Activated CD4-positive, alpha-beta T cell treated with anti-CD3 and anti-CD28 coated beads, Interleukin-2, amount 50 U/mL, for 1 hour (primary cell): Measurements from ENCODE around the gene PALLD.

Source experiments
- DNase-seq: peaks from one replicate; pipeline ENCODE4 v3.0.0-alpha.2; 2020

The PALLD gene

DNA sequence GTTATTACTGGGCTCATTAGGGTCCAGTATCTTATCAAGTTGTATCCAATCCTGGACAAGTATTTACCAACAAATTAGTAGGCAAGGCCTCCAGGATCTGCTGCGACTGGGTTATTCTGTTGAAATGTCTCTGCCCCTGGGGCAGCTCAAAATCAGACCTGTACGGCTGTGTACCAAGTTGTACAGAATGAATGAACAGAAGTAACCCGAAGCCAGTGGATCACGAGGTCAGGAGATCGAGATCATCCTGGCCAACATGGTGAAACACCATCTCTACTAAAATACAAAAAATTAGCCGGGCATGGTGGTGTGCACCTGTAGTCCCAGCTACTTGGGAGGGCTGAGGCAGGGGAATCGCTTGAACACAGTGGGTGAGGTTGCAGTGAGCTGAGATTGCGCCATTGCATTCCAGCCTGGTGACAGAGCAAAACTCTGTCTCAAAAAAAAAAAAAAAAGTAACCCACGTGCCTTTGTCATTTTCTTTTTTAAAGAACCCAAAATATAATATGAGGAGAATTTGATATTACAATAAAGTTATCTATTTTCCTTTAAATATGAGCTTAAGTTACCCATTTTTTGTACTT lies 385.9 kb downstream of the PALLD start:
- DNase-seq = no peak

DNA sequence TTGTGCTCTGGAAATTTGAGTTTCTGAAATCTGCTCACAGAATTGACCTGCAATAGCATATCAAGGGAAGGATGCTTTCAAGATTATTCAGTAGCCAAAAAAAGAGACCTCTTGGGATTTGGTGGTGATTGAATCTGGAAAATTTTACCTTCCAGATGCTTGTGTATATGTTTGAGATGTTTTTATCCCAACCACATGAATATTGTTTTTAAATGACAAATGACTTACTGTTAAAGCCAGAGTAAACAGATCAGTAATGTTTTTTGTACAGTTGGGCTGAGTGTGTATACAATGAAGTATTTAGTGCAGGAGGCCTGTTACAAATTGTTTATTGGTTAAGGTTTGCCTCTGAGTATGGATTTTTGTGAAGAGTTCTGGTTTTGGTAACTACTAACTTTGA lies 386.7 kb downstream of the PALLD start:
- no peak for DNase-seq

DNA sequence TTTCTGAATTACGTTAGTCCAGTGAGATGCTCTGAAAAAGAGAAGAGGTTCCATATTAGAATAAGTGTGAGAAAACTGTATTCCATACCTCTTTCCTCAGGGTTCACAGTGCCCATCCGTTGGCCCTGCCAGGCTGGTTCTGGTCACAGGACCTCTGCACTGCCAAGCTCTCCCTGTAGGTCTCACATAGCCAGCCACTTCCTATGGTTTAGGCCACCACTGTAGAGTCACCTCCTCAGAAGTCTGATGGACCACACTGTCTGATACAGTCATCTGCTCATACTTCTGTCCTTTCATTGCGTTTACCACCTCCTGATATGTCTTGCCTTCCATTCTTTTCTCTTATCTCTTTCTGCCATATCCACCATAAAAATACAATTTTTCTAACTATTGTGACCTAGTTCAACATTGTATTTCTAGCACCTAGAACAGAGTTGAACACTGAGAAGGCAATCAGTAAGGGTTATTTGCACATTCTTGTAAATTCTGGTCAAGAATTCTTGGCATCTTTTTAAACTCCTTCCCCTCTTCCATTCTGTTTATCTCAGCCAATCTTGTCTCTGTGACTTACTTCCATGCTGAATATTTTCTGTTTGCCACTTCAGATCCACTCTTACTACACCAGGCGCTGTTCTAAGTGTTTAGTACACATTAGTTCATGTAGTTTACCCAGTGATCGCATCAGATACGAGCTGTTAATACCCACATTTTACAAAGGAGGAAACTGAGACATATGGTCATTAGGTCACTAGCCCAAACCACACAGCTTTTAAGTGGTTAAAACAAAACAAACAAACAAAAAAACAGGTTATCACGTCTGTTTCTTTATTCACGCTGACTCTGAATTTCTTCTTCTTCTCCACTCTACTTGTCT lies 387.6 kb downstream of the PALLD start:
- DNase-seq = no peak

DNA sequence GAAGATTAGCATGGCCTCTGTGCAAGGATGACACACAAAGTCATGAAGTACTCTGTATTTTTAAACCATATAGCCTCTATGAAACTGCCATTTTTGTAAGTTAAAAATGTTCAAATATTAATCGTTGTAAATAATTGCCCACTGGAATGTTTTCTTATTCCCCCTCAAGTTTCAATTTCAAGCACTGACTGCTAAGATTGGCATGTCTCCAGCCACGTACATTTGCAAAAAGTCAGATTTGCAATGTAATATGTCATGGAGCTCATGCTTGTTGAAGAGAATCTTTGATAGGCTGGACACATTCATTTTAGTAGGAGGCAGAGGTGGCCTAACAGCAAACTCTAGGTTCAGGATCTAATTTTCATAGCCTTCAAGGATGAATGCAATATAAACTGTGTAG lies 388.5 kb downstream of the PALLD start:
- no peak for DNase-seq

DNA sequence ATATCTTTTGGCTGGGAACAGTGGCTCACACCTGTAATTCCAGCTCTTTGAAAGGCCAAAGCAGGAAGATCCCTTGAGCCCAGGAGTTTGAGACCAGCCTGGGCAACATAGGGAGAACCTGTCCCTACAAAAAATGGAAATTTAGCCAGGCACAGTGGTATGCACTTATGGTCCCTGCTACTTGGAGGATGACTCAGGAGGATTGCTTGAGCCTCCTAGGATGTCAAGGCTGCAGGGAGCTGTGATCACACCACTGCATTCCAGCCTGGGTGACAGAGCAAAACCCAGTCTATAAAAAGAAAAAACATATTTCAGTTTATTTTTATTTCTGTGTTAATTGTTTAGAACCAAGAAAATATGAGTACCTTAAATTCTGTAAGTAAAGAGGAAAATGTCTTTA lies 389.5 kb downstream of the PALLD start:
- no peak for DNase-seq

DNA sequence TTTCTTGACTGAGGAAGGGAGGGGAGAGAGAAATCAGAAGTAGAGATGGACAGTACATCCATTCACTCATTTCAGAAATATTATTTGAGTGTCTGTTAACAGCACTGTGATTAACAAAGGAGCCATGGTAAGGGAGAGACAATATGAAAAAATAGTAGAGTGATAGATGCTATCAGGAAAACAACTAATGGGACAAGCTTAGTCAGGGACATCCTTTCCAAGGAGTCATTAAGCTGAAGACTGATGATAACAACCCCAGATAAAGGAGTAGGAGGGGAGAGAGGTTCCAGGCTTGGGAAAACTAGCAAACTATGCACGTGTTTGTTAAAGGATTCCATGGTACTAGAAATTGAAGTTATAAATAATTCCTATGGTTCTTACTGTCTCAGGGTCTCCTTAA lies 391.0 kb downstream of the PALLD start:
- DNase-seq = no peak

DNA sequence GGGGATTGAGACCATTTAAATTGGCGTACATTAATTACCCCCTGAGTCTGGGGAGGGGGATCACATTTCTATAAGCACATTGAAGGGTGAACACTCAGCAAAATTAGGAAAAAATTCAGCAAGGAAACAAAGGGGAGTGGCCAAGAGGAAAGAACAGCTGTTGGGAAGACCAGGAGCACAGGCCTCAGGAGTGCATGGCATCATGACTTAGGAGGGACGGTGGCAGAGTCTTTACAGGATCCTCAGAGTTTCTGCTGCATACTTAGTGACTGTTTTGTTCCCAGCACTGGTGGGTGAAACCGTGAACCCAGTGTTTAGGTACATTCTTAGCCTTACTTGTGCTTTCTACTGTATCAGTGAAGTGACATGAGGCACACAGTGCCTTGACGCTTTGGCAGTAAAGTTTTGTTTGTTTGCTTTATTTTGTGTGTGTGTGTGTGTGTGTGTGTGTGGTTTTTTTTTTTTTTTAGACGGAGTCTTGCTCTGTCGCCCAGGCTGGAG lies 391.9 kb downstream of the PALLD start:
- DNase-seq = no peak

DNA sequence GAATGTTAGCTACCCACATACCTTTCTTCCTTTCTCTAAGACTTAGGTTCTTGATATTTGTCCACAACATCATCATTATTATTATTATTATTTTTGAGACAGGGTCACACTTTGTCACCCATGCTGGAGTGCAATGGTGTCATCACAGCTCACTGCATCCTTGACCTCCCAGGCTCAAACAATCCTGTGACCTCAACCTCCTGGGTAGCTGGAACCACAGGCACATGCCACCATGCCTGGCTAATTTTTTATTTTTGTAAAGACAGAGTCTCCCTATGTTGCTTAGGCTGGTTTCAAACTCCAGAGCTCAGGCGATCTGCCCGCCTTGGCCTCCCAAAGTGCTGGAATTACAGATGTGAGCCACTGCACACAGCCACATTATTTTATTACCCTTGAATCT lies 394.2 kb downstream of the PALLD start:
- DNase-seq = no peak

DNA sequence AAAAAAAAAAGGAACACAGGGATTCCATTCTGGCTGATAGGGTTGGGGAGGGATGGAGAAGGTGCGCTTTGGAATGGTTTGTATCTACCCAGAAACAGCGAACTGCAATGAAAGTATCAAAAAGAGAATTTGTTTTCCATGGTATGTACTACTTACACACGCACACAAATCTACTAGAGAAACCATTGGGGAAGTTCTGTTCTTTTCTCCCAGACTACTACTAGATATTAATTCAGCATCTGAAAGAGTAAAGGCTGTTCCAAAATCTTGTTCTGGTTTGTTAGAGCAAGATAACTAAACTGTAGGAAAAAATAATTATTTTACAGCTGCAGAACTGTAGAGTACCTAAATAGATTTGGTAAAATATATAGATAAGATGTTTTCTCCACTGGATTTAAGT lies 394.8 kb downstream of the PALLD start:
- no peak for DNase-seq

DNA sequence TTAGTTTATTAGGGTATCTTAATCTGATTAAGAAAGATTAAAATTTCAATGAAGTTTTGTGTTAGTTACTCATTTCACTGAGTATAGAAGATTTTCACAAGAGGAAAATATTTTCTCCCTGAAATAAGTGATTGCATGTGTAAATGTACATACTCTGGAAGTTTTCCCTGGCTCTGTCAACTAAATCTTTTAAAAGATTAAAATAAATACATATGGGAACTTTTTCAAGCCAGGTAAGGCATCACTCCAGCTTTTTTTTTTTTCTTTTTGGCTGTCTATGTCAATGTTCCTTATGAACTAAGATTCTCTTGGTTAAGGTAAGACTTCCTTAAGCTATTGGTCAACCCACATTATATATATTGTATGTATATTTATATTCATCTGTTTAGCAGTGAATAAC lies 395.6 kb downstream of the PALLD start:
- no peak for DNase-seq

DNA sequence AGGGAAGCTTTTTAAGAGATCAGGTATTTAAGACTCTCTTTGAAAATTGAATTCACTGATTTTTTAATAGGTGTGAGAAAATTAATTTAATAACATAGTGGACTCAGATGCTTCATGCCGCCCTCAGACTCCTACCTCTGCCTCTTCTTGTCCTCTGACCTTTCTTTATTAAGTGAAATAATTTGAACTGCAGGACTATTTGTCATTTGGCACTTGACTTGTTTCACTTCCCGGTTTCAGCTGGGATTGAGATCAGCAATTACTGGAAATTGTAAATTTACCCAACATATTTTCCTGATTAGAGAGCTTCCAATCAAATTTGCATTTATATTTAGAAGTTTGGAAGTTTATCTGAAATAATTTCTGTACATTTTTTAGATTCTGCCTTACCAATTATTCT lies 396.4 kb downstream of the PALLD start:
- DNase-seq = no peak

DNA sequence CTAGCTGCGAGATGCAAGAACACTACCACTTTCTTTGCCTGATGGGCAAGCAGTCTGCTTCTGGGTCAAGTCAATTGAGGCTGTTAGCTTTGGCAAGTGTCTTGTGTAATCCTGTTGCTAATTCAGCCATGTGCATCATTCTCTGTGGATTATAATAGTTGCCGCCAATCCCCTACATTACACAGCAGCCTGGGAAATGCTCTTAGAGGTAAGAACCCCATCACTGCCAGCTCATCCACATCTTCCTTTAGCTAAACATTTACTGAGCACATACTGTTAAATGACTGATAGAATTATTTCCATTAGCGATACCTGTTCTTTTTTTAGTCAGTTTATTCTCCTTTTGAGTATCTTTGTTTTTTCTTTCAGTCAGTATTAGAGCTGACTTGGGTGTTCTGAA lies 397.0 kb downstream of the PALLD start:
- DNase-seq = no peak

DNA sequence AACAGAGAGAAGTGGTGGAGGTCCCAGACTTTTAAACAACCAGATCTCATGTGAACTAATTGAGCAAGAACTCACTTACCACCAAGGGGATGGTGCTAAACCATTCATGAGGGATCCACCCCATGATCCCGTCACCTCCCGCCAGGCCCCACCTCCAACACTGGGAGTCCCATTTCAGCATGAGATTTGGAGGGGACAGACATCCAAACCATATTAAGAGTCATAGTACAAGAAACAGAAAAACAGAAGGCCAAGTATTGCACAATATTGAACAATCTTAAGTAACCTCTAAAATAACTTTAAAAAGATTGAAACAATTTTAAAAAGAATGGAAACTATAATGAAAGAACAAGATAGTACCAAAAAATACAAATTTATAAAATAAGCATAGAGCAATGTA lies 403.2 kb downstream of the PALLD start:
- no peak for DNase-seq

DNA sequence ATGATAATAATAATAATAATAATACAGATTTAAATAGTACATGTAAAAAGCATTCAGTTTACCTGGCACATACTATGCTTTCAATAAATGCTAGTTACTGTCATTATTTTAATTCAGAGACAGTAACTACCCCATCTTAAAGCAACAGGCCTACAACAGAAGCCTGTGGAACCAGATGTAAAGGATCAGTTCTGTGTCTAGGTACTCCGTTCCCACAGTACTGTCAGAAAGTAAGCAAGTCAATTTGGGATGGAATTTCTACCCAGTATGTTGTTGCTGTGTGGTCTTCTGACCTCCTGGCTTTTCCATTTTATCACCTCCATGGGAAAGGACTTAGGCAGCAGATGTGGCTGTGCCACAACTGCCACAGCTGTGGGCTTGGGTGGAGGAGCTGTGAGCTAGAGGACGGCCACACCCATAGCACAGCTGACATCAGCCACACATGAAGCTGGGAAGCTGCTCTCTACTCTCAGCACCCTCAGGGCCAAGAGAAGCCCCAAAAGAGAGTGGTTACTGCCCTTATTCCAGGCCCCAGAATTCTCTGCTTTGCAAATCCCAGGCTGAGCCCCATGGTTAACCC lies 410.4 kb downstream of the PALLD start:
- DNase-seq = no peak

DNA sequence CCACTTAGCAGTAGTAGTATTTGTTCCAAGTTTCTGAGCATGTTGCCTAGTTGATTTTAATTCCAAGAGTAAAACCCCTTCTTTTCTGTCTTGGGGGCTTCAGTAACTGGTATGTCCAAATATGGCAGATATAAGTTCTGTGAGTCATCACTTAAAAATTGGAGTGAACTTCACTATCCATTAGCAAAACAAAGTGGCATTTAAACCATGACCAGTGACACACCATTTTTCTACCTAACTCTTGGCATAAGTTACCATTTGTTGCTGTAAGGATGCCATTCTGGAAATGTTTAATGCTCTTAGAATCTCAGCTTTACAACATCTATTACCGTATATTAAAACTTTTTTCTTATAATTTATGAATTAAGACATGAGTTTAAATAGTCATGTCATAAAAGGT lies 411.2 kb downstream of the PALLD start:
- no peak for DNase-seq

DNA sequence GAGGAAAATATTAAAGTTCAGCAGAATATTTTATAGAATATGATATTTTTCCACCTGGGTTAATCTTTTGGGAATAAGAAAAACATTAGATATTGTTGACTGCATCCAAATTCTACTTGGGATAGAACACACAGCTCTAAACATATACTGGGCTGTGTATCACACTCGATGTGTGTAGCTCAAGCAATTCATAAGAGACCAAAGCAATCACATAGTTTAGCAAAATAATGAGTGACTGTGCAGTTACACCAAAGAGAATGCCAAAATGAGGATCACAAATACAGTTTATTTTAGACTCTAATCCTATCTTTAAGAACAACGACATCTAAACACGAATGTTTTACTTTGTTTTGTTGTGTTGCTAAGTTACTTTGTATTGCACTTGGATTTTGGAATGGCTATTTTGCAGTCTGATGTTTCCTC lies 412.0 kb downstream of the PALLD start:
- no peak for DNase-seq

DNA sequence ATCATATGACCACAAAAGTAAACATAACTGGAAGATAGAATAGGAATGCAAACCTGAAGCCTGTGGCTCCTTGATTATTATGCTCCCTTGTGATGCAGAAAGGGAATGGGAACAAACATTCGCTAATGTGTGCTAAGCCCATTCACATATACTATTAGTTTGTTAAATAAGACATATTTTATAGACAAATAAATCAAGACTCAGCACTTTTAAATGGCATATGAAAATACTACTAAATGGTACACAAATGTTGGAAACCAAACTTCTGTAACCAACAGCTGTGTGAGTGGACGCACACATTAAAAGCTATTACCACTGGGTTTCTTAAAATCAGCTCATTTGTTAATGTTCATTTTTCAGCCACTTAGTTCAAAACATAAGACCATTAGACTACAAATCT lies 417.2 kb downstream of the PALLD start:
- no peak for DNase-seq

DNA sequence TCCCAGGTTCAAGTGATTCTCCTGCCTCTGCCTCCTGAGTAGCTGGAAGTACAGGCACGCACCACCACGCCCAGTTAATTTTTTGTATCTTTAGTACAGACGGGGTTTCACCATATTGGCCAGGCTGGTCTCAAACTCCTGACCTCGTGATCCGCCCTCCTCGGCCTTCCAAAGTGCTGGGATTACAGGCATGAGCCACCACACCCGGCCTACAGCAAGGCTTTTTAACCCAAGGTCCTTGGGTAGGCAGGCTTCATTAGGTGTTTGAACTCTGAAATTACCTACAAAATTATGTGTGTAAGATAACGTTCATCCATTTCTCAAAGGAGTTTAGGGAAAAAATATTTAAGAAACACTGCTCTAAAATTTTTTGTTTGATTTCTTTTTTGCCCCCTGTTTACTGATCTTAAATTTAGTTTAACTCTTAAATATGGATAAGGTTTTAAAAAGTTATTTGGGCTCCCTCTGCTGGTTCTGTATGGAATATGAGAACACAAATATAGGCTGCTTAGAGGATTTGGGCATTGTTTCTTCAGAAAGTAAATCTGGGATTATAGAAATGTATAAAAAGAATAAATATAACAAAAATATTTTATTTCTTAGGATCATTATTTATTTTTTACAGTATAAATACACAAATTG lies 420.4 kb downstream of the PALLD start:
- DNase-seq = no peak

DNA sequence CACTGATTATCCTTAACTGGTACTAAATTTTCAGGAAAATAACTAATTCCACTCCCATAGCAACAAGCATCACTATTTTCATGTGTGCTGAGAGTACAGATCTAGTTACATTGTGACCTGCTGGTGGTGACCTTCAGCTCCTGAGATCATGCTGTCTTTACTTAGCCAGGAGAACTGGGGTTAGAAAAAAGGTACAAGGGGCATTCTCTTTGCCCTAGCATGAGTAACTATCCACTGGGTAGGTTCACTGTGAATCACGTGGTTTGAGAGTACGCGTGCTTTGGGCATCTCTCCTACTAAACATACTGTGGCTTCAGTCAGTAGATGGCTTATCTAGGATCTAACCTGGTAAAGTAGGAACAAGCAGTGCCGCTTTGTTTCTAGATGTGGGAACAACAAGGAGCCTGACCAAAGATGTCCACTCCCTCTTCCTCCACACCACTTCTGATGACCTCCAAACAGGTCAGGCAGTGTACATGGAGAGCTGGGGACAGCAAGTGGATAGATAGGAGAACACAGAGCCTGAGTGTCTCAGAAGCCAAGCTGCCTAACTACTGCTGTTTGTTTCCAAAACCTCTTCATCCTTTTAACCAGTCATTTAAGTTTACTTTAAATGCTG lies 423.0 kb downstream of the PALLD start:
- DNase-seq = no peak

DNA sequence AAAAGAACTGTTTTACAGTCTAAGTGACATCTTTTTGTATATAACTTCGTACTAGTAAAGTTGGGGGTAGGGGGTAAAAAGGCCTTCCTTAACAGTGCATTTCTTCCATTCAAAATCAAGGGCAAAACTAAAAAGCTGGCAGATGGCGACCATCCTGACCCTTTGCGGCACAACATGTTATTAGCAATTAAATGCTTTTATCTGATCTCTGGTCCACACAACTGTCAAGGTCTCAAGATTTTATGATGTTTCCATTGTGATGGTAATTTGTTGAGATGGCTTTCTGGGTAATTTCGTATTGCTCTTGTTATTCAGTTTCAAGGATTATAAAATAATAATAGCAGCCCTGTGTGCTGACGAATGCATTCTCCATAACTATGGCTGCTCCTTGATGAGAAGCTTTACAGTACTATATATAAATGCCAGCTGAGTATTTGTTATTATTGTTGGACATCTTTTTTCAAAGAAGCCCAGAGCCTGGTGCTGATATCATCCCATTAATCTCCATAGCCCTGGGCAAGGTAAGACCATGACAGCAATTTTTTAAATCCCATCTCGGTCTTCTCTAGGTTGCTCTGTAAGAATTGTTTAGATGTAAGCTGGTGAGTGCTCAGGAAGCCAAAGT lies 423.7 kb downstream of the PALLD start:
- DNase-seq = no peak

DNA sequence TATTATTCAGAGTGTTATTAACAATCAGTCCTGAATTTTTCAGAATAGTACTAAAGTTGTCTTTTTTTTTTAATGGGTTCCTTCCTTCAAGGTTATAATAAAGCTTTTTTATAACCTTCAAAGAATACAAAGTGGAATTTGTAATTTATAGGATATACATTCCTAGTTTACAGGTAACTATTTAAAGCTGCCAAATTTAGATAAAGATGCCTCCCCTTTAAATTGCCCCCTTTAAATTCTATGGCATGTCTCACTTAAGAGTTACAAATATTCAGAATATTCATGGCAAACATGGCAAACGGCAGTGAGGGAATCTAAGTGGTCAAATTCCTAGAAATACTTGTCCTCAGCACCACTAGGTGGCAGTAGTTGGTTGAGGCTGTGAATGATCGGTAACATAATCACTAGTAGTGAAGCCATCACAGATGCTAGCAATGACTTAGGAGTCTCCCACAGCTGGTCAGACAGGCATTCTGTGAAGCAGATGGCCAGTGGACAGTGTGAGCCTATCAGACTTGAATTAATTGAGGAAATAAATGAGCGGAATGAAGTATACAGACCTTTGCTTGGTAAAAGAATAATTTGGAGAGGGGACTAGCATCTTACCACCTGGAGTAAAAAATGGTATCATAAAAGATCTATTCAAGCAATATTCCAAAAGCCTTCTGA lies 426.8 kb downstream of the PALLD start:
- DNase-seq = peak; percentile 37

DNA sequence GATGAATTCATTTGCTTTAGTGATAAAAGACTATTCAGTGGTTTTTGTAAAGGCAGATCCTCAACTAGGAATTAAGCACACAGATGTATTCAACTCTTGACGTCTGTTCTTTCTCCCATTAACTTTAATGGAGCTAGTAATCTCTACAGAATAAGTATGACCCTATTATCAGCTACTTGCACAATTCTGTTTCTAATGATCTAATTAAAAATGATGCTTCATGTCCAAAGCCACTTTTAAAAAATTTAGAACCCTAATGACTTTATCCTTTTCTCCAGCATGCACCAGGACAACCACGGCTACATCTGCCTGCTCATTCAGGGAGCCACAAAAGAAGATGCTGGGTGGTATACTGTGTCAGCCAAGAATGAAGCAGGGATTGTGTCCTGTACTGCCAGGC lies 427.8 kb downstream of the PALLD start:
- DNase-seq = no peak
